Islet of Langerhans (tissue), 1 donor: ENCODE data around the gene SPINT3.
"Not testable (repeated sequence)": the region's sequence is repeated elsewhere in the genome, so short reads cannot be mapped to it uniquely, and the experiment has no call there.

ENCODE experiments used
- FAIRE-seq: peaks from one replicate; lab custom pipeline; 2011; peaks lifted over from hg19 to GRCh38; lab: Jason Lieb, UNC

The SPINT3 gene

DNA sequence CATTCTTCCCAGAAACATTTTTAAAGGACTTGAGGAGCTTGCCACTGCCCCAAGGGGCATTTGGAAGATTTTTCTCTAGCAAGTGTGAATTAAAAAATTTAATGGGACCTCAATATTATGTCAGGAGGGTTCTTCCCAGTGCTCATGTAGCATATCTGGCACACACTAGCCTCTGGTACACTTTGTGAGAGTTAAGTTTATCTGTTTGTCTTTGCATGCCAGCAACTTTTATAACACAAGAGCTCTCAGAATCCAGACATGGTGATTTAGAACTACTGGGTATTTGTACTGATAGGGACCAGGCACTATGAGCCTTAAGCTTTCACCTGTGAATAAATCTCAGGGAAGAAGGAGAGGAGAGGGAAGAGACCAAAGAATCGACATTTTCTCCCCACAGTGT lies 12.9 kb downstream of the SPINT3 start:
- FAIRE-seq, result no peak

DNA sequence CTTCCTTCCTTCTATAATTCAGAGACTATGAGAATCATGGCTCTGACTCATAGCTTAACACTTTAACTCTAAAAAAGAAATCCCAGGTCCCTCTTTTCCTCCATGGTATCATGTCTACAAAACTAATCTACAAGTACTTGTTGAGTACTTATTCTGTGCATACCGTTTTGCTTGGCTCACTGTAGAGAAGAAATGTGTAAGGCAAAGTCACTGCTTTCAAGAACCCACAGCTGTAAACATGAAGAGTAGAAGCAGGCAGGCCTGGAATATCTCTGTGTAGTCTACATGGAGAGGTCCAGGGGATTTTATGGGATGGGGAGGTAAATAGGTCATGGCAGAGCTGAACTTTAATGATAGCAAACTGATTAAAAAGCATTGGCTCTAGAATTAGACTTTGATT lies 13.8 kb downstream of the SPINT3 start:
- FAIRE-seq, result no peak

DNA sequence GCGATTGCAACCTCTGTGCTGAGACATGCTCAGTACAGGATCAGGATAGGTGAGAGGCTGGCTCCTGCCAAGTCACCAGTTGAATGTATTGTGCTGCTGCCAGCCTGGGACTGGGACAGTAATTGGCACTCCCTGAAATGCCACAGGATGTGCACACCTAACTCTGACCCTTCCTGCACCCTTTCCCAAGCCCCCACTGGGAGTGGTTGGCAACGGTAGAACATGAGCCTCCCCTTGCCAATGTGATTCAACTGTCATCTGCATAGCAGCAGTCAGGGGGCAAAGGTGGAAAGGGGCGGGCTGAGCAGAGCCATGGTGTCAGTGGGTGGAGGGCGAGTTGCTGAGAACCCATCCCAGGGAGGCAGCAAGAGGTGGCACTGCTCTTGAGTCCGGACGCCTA lies 15.4 kb downstream of the SPINT3 start:
- FAIRE-seq, result no peak

DNA sequence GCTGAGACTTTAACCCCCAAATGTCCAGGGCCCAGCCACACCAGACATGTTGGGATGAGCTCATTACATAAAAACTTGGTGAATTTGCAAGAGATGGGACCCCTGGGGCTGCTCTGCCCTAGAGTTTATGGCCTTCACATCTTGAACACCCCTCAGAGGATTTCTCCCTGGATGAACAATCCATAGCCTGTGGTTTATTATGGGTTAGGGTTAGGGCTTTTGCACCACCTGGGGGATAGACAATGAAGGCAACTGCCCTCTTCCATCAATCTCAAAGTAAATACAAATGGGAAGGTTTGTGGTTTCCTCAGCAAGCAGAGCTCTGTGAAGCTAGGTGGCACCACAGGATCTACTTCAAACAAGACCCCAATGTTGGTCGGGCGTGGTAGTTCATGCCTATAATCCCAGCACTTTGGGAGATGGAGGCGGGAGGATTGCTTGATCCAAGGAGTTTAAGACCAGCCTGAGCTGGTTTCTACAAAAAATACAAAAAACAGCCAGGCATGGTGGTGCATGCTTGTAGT lies 17.4 kb downstream of the SPINT3 start:
- no peak for FAIRE-seq

DNA sequence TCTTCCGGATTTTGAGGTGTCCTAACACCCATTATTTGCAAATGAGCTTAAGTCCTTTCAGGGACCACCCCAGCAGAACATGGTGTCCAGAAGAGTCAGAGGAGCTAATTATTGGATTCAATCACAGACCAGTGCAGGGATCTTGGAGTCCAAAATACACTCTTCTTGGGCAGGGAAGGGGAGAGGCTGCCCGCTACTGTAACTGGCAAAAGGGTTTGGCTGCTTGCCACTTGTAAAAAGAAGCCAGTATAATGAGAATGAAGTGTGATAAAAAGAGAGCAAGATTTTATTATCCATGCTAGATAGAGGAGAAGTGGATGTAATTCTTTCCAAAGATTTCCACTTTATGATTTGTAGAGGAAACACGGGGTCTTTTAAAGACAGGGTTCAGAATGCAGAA lies 19.3 kb downstream of the SPINT3 start:
- no peak for FAIRE-seq

DNA sequence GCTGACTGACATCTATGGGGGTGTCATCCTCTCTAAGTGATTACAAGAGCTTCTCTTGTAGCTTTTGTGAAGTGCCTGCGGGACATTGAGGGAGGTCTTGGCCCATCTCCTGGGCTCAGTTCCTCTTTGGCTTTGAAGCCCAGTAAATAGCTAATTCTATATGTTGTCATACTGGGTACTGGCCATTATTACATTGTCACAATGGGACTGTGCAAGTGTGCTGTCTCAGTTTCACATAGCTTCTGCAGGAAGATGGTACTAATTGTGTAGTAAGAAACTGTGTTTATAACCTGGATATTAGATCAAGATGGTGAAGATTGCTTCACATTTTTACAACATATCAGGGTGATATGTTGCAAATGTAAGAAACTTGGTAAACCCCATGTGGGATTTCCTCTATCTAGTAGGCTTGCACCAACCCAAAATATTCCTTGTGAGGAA lies 19.9 kb downstream of the SPINT3 start:
- FAIRE-seq, result no peak

DNA sequence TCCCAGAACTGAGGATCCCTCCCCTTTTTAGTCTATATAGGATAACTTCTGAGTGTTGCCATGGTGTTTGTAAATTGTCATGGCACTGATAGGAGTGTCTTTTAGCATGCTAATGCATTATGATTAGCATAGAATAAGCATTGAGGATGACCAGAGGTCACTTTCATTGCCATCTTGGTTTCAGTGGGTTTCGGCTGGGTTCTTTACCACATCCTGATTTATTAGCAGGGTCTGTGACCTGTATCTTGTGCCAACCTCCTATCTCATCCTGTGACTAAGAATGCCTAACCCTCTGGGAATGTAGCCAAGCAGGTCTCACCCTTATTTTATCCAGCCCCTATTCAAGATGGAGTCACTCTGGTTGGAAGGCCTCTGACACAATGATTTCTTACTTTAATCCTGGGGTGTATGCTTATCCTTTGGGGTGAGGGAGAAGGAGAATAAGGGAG lies 26.3 kb downstream of the SPINT3 start:
- no peak for FAIRE-seq

DNA sequence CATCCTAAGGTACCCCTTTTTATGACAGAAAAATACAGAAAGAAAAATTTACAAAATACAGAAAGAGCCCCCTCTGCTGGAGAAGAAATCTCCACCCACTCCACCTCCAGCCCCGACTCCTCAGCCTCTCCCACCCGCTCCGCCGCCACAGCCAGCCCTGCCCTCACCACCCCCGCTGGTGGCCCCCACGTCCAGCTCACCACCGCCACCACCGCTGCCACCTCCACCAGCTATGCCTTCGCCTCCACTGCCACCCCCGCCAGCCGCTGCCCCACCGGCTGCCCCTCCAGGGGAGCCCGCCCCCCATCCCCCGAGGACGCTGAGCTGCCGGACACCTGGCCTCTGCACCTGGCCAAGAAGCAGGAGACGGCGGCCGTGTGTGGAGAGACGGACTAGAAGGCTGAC lies 28.2 kb downstream of the SPINT3 start:
- no peak for FAIRE-seq

DNA sequence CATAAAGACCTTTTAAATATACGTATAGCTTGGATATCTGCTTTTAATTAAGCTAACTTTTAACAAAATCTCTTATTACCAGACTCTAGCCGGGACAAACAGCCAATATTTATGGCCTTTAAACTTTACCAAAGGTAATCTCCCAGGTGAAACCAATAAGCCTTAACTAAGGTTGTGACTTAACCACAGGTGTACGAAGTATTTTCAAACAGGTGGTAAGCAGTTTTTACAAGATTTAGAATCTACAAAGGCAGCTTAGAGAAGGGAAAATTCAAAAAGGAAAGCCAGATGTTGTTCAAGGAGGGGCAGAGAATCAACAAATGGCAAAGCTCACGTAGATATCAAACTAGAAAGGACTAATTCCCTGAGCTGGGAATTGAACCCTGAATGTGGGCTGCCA lies 30.0 kb downstream of the SPINT3 start:
- FAIRE-seq, result no peak

DNA sequence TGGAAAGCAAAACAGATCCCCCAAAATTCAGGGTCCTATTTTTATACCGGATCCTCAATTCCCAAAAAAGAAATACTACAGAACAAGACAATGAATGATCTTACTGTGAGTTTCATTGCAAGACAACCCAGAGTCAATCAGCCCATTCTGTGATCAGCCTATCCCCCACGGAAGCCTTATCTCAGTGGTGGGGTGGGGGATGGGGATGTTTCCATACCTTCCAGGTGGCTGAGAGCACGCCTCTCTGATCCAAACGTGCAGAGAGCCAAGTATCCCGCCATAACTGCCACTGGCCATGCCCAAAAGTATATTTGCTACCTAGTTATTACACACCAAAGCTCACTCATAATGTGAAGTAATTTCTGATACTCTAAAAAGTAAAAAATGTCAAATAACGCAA lies 30.7 kb downstream of the SPINT3 start:
- no peak for FAIRE-seq

DNA sequence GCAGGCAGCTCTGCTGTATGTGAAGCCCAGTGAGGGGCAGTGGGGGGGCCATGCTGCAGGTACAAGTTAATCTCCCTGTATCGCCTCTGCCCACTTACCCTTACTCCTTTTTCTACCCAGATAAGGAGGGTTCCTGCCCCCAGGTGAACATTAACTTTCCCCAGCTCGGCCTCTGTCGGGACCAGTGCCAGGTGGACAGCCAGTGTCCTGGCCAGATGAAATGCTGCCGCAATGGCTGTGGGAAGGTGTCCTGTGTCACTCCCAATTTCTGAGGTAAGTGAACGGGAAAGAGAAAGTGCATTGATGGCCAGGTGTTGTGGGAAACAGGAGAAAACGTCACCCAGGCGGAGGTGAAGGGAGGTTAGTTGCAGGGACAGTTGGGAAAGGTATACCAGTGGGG lies 35.6 kb downstream of the SPINT3 start:
- FAIRE-seq, result no peak

DNA sequence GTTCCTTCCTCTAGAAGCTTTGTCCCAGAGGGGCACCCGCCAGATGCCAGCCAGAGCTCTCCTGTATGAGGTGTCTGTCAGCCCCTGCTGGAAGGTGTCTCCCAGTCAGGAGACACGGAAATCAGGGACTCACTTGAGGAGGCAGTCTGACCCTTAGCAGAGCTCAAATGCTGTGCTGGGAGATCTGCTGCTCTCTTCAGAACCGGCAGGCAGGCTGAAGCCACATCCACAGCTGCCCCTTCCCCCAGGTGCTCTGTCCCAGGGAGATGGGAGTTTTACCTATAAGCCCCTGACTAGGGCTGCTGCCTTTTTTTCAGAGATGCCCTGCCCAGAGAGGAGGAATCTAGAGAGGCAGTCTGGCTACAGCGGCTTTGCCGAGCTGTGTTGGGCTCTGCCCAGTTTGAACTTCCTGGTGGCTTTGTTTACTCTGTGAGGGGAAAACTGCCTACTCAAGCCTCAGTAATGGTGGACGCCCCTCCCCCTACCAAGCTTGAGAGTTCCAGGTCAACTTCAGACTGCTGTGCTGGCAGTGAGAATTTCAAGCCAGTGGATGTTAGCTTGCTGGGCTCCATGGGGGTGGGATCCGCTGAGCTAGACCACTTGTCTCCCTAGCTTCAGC lies 37.8 kb downstream of the SPINT3 start:
- FAIRE-seq, result not testable (repeated sequence)

DNA sequence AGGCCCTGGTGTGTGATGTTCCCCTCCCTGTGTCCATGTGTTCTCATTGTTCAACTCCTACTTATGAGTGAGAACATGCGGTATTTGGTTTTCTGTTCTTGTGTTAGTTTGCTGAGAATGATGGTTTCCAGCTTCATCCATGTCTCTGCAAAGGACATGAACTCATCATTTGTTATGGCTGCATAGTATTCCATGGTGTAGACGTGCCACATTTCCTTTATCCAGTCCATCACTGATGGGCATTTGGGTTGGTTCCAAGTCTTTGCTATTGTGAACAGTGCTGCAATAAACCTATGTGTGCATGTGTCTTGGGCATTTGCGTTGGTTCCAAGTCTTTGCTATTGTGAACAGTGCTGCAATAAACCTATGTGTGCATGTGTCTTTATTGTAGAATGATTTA lies 43.1 kb downstream of the SPINT3 start:
- not testable (repeated sequence) for FAIRE-seq

DNA sequence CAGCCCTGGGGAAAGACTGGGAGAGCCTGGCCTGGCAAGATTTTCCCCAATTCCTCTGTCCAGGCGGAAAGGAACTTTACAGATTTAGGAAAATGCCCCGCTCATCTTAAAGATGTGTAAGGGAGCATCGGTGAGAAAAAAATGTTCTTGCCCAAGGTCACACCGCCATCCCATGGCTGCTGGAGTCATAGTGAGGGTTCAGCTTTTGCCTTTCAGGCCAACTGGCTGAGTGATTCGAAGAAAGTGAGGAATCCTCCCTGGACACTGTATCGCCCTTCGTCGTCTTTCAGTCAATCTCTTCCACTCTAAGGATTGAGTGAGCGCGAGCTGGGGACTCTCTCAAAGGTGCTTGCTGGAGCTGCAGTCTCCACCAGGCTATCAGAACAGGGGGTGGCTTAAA lies 44.5 kb downstream of the SPINT3 start:
- no peak for FAIRE-seq

DNA sequence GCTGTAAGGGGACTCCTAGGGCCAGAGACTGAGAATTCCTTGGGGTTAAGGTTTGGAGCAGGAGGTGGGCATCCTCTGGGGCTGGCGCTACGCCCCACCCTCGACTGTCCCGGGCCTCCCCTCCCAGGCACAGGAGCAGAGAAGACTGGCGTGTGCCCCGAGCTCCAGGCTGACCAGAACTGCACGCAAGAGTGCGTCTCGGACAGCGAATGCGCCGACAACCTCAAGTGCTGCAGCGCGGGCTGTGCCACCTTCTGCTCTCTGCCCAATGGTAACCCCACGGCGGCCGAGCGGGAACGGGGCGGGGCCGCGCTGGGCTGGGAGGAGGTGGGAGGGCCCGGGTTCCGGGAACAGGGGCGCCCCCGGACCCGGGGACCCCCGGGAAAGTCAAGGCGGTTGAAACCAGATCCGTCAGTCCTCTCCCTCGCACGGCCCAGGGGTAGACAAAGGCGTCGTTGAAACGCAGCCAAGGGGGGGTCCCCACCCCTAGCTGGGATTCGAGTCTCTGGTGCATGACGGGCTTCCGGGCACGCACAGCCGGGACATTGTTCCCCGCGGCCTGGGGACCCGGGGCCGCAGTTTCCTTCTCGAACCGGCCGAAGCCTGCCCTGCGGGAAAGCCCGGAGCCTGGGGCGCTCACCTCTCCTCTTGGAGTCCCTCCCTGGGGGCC lies 45.0 kb downstream of the SPINT3 start:
- no peak for FAIRE-seq

DNA sequence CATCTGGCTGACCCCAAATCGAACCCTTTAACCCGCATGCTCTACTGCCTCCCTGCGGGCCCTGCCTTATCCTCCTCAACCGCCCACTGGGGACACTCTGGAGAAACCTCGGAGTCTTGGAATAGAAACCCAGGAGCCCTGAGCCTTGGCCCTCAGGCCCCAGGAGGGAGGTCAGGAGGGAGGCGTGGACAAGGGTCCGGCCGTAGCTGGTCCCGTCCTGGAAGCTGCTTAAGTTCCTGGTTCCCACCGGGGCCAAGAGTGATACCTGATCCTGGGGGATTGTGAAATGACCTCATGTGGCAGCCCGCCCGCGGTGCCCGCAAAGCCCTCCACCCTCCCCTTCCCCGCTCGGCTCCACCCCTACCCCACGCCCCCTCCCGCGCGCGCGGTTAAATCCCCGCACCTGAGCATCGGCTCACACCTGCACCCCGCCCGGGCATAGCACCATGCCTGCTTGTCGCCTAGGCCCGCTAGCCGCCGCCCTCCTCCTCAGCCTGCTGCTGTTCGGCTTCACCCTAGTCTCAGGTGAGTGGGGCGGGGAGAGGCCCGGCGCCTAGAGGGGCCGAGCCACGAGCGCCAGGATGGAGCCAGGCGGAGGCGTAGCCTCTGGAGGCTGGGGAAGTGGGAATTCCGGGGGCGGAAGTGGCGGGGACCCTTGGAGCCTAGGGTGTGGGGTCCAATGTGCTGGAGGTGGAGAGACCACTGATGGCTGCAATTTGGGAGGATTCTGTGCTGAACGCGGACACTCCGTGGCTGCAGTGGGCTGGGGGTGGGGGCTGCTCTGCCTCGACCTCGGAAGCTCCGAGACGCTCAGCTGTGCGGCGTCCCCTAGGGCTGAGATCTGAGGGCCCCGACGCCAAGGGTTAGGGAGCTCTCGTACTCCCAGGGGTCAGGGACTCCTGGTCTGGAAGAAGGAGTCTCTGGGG lies 45.8 kb downstream of the SPINT3 start, which contains the start of gene WFDC2:
WFDC2 (plus strand) TSS at position 418 of the 926 bp plus-strand sequence; CDS start at position 447, 29 bp downstream.
- FAIRE-seq, result no peak

DNA sequence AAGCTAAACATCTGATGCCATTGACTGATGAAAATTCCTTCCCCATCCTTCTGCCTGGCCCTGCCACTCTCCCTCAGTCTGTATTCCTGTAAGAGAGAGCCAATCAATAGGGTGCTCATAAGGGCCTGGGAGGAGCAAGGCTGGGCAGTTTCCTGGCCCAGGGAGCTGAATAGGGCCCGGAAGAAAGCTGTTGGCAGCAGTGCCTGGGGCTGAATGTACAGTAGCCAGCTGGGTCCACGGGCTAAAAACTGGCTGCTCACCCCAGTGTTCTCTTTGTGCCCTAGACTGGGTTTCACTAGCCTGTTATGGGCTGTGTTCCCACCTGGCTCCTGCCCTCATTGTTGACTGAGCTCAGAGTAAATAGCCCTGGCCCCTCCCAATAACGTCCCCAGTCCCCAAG lies 47.6 kb downstream of the SPINT3 start:
- FAIRE-seq, result no peak

DNA sequence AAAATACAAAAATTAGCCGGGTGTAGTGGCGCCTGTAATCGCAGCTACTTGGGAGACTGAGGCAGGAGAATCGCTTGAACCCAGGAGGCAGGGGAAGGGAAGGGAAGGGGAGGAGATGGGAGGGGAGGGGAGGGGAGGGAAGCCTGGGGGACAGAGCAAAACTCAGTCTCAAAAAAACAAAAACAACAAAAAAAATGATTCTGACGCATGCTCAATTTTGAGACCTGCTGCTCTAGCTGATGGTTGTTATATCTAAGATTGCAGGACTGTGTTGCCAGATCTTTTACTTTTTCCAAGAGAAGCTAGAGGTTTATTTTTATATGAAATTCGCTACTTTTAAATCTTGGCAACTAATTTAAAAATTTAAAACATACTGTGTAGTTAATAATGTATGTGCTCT lies 48.2 kb downstream of the SPINT3 start:
- FAIRE-seq, result no peak

DNA sequence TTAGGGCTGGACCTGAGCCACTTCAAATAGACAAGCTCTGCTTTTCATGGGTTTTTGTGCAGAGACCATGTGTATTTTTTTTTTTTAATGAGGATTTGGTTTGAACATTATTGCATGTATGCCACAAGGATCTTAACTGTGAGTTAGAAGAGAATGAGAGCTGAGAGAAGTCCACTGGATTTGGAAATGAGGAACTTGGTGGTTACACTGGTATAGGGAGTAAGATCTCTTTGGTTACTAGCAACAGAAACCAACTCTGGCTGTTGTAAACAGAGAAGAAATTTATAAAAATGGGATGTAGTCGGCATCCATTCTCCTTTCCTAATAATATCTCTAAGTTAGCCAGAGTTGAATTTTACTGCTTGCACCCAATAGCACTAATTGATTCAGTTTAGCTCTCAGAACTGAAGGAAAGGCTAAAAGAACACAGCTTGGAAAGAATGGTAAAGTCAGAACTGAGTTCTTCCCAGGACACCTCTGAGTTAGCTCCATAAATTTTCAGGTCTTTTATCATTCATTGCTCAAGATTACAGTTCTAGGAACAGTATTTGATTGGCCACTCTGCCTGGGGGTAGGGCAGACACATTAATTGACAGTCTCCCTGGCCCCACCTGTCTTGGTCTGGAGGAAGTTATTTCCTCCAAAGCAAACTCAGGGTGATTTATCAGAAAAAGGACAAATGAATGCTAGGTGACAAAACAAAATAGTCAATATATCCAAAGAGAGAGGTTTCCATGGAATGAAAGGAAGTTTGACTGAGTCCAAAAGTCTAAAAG lies 49.7 kb downstream of the SPINT3 start:
- no peak for FAIRE-seq

DNA sequence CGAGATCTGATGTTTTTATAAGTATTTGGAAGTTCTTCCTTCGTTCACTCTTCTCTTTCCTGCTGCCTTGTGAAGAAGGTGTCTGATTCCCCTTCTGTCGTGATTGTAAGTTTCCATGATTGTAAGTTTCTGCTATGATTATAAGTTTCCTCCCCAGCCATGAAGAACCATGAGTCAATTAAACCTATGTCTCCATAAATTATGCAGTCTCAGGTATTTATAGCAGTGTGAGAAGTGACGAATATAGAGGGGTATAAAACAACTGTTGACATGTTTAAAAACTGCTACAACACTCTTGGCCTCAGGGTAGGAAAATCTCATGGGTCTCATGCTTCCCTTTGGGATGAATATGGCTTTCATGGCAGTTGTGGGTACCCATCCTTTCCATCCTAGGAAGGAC lies 51.7 kb downstream of the SPINT3 start:
- FAIRE-seq, result no peak

DNA sequence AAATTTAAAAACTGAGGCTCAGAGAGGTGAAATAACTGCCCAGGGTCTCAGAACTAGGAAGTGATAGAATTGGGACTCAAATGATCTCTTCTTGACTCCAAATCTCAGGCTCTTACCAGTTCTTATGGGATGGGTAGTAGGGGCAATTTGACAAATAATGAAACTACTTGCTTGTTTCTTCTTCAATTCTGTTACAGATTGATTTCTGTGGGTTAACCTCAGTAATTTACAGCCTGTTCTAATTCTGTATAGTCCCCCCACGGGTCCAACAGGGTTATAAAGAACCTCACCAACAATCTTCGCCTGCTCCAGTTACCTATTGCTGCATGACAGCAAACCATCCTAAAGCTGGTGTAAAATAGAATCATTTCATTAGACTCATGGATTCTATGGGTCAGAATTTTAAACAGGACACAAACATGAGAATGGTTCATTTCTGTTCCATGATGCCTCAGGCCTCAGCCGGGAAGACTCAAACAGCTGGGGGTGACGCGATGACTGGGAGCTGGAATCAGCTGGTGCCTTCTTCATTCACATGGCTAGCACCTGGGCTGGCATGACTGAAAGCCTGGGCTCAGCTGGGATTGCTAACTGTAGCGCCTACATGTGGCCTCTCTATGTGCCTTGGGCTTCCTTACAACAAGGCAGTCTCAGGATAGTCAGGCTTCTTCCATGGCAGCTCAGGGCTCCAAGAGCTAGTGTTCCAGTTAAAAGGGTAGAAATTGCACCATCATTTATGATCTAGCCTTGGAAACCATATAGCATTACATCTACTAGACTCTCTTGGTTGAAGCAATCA lies 52.5 kb downstream of the SPINT3 start:
- FAIRE-seq, result no peak
